HG03175 (cell line): ENCODE data around the gene ABCB11.
"Not testable (repeated sequence)": the region's sequence is repeated elsewhere in the genome, so short reads cannot be mapped to it uniquely, and the experiment has no call there.

ENCODE experiments used
- ATAC-seq: cut with Tn5 transposase; IDR thresholded peaks from one replicate; pipeline ENCODE4 v1.9.1; 2021; ENCODE audit warnings: mild to moderate bottlenecking, moderate library complexity; ENCODE audit not compliant: unreplicated experiment

ABCB11 gene

DNA sequence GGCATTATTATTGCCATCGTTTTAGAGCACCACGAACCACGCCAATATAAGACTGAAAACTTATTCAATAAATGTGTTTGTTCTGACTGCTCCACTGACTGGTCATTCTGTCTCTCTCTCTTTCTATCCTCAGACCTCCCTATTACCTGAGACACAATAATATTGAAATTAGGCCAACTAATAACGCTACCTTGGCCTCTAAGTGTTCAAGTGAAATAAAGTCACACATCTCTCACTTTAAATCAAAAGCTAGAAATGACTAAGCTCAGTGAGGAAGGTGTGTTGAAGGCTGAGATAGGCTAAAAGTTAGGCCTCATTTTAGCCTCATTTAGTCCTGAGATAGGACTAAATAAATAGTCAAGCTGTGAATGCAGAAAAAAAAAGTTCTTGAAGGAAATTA is 91.2 kb downstream of the ABCB11 start:
- ATAC-seq, result peak; percentile 59

DNA sequence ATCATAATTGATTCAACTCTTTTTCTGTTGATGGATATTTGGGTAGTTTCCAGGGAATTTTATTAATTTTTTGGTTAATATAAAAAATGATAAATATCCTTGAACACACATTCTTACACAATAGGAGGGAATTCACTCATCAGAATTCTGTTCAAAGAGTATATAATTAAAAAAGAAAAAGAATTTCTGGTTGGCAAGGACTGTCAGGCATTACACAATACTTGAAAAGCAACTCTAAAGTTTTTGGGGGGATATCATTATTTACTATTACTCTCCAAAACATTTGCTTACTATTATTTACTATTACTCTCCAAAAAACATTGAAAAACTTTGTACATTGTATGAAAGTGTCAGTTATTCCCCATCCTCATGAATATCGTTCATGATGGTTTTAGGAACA is 92.1 kb downstream of the ABCB11 start:
- no peak for ATAC-seq

DNA sequence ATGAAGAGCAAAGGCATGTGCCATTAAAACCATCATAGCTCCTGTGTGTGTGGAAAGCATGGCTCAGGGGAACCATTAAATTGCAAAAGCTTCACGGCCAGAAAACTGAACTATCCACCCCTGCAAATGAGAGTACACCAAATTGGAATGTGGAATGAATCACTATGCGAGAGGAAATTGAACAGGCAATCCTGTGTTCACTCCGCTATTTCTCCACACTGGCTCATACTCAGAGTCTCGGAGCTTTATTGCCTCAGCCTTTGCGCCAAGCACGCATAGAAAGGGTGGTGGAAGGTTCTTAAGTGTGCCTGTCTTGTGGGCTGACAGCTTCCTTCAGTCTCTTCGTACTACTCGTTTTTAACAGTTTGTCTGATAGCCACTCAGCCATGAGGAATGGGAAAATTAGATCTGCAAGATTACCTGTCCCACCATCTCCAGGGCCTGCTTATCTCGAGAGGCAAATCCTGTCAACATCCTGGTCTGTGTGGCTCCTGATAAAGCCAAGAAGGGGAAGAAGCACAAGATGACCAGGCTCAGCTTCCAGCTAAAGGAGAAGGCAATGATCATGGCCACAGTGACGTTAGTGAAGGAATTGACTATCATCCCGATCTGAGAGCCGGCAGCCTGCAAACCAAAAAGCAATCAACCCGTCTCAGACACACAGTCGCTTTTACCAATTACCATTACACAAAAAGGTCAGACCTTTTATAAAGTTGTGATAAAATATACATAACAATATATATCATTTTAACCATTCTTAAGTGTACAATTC is 95.1 kb downstream of the ABCB11 start:
- no peak for ATAC-seq

DNA sequence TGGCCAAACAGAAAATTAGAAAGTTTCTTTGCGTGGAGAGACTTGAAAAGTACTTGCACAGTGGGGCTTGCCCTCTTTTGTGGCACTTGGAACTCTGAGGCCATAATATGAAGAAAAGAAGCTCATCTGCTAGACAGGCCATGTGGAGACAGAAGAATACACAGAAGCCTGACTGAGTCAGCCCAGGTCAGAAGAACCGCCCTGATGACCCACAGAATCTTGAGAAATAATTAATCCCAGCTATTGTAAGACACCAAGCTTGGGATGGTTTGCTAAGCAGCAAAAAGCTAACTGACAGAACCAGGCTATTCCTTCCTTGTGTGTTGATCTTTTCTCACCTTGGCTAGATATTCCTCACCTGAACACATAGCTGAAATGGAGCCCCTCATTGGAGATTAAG is 96.3 kb downstream of the ABCB11 start:
- no peak for ATAC-seq

DNA sequence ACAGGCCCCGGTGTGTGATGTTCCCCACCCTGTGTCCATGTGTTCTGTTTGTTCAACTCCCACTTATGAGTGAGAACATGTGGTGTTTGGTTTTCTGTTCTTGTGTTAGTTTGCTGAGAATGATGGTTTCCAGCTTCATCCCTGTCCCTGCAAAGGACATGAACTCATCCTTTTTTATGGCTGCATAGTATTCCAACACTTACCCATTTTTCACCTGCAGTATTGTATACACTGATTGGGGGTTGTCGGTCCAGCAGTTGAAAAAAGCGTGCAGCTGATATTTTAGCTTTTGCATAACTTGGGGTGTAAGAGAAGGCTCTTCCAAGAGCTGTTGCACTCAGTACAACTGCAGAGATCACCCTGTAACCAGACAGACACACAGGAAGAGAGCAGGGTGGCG is 99.0 kb downstream of the ABCB11 start:
- not testable (repeated sequence) for ATAC-seq

DNA sequence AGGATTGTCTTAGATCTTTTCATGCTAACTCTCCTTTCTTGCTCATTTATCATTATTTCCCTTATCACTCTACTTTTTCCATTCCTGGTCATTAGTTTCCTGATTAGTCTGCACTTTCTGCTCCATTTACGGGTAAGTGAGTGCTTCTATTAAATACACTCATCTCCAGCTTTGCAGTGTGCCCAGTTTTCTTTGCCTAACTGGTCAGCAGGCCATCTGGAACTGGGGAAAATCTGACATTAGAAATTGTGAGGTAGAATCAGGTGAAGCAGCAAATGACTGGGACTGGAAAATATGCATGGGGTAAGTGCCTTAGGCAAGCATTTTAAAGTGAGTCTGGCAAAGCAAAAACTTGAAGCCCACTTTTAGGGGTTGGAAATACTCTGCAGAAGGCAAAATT is 100.9 kb downstream of the ABCB11 start:
- no peak for ATAC-seq

DNA sequence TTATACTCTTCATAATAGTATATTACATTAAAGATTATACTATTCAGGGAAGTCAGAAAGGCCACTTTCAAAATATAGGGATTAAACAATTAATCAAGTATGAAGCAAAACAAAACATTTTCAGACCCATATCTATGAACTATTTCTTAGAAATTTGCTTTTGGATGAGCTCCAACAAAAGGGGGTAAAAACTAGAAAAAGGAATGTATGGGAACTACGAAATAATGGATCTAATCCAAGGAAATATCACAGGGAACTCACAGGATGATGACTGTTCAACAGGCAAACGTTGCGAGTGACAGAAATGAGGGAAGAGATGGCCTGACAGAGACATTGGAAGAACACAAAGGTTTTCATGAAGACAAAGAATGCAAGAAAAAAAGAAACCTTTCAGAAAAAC is 102.1 kb downstream of the ABCB11 start:
- no peak for ATAC-seq

DNA sequence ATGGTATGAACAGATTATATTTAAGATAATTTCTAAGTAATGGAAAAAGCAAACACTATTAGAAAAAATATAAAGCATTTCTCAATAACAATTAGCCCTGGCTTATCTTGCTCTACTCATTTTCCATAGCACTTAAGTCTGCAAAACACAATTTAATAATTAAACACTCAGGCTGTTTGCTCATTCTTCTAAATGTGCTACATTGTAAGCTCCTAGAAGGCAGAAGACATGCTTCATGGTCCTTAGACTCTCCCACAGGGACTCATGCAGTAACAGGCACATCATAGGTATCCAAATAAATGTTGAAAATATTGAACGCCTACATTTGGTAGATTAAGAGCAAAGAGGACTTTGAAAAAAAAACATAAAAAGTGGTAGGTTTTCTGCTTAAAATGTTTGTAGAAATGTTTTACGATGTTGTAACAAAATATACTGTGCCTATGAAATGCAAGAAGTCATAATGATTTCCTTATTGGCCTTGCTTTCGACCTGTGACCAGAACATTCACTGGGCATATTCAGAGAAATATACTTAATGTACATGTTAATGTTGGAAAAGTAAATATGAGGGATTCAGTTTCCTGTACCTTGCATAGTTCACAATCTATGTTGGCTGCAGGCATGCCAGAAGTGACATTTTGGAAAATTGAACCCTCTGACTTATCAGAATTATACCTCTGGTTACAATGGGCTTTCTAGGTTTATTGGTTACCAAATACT is 102.9 kb downstream of the ABCB11 start:
- ATAC-seq, result no peak

DNA sequence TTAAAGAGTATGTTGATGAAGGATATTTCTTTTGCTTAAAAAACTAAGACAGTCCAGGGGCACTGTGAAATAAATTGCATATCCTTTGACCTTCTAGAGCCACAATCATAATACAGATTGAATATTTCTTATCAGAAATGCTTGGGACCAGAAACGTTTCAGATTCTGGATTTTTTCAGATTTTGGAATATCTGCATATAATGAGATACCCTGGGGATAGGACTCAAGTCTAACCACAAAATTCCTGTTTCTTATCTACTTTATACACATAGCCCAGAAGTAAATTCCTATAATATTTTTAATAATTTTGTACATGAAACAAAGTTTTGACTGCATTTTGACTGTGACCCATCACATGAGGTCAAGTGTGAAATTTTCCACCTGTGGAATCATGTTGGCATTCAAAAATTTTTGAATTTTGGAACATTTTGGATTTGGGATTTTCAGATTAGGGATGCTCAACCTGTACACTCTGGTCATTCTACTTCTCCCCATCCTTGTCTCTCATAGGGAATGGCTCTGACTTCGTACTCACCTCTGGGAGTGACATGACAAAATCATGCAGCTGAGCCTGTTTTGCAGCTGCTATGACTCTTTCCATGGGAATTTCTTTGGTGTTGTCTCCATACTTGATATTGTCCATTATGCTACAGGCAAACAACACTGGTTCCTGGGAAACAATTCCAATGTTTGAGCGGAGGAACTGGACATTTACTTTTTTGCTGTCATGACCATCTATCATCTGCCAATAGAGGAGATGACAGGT is 104.3 kb downstream of the ABCB11 start:
- no peak for ATAC-seq

DNA sequence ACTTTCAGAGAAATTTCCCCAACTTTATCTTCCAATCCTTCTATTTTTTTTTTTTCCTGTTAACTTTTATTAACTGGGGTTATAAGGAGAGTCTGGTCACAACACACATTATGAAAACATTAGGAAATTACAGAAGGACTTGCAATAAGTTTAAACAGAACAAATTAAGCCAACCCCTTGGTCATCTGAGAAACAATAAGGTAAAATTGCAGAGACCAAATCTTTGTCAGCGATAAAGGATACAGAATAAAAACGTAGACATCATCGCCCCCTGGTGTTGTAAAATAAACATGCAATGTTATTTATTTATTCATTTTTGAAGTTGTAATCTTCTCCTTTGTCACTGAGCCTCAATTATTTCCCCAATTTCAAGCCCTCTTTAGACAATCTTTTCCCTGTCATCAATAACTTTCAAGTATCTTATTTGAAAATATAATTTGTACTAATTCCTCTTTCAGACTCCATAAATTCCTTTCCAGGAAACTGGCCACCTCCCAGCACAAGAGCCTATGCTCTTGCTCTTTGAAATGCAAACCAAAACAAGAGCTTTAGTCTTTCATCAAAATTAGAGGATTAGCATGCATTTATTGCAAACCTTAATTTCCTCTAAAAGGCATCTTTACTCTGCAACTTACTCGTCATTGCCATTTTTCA is 110.5 kb downstream of the ABCB11 start:
- peak; percentile 47 for ATAC-seq

DNA sequence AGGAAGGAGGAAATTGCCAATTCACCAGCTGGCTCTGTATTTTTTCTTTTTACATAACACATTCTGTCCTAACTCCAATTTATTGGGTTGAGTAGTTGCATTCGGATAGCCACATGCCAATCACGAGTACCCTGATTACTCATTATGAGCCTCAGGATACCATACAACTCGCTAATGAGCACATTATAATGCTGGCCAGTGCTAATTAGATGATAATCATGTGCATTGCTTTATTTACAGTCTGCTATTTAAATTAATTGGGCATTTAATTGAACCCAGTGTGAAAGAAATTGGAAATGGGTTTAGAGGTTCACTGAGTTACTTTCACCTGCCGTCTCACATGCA is 114.8 kb downstream of the ABCB11 start:
- no peak for ATAC-seq

DNA sequence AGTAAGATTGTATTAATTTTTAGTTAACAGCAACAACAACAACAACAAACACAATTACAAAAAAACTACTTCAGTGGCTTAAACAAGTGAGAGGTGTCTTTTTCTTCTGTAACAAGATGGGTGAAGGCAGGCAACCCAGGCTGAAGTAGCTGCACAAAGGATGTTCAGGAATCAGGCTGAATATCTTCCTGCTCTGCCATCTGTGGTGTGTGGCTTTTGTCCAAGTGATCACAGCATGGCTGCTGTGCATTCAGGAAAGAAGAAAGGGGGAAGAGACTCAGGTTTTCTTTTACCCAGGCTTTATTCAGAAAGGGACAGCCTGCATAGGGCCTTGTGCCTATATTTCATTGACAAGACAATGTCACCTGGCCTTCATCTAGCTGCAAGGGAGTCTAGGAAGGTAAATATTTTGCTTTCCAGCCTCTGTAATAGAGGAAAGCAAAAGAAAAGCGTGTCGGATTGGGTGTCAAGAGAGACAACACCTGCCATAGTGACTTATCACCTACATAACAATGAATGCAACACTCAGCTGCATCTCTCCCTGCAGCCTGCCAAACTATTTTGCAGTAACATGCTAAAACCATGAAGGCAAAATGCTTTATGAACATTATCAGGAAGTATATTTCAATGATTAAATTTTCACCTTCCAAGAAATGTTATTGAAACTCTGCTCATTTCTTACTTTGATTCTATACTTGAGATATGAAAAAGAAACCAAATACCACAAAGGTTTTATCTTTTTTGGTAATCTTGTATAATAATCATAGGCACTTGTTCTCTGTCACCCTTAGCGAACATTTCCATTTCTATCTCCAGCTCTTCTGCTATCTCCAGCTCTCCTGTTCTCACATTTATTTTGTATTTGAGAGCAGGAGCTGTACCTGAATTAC is 115.4 kb downstream of the ABCB11 start:
- no peak for ATAC-seq

DNA sequence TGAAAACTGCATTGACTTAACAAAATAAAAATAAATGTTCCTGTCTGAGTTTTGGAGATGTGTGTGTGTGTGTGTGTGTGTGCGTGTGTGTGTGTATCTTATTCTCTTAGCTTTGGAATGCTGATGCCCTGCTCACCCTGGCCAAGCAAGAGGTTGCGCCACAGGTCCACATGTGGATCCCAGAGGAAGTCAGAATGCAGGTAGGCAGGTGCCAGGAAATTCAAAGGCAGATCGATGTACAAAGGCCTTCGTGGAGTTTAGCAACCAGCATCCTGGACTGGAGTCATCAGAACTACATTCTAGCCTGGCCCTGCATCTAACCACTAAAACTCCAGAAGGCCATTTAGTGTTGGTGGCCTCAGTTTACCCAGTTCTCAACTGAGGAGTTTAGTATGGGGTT is 117.6 kb downstream of the ABCB11 start:
- no peak for ATAC-seq

DNA sequence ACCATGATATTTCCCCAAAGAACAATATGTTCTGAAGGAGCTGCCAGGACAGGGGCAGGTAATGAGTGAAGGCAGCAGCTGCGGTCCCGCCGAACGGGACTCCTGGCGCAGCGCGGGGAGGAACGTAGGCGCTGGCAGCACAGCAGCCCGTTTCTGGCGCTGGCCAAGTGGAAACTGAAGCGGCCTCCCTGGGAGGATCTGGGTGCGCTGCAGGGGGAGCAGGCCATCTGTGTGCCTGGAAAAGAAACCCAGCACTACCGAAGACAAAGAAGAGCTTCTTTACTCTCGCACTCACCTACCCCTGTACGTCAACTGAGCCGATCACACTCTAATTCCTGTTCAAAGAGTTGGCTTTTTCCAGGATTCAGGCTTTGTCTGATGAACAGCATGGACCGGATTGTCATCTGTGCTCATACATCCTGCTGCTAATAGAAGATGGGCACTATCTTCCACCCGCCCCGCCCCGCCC is 118.2 kb downstream of the ABCB11 start:
- no peak for ATAC-seq

DNA sequence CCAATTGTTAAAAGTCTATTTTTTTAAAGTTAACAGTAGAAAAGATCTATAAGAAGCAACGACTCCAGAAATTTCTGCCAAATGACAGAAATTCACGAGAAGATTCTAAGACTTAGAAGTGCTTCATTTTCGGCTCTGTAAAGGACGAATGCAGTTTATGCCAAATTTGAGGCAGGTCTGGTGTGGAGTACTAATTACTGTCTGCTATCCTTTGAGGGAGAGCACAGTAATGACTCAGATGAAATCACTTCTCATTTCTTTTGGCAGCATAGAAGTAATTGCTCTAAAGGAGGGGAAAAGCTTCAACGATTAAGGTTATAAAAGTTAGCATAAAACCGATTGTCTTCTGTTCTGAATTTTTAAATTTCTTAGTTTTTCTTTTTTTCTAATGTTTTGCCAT is 118.7 kb downstream of the ABCB11 start:
- no peak for ATAC-seq

DNA sequence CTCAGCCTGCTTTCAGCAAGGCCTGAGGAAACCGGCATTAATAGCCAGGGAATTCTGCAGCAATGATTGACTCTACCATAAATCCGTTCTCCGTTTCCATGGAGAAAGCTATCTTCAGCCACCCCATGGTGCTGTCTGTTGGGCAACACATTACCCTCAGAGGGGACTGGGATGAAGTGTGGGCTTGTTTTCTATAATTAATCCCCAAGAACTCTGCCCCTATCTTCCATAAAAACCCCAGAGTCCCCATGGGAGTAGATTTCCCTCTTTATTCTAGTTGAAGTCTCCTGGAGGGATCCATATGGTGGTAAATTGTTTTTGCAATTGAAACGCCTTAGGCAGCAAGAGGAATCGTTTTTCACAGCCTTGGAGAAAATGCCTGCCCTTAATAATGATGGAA is 120.8 kb downstream of the ABCB11 start:
- ATAC-seq, result no peak

DNA sequence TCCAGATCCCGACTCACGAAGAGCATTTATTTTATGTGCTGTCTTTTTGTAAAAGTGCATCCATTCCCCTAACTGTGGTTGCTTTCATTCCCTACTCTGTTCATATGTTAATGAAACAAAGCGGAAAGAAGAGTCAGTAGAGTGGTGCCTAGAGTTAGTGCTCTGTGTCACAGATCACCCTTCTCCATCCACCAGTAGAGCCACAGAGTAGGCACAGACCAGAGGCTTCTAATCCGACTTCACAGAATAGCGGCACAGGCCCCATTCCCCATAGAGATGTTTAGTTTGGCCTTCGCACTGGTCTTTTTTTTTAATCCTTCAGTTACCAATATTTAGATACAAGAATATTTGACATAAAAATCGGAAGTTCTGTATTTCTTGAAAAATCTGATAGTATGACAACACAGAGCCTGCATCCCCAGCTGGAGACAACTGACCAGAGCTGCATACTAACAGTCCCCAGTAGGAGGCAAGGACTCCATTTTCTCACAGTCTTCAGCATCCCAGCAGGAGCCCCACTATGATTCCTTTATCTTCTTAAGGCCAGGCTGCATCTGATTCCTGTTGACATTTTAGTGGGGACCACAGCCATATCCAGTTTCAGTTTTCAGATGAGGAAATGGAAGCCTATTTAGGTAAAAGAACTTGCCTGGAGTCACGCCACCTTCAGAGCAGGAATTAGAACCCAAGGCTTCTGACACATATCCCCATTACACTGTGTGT is 123.0 kb downstream of the ABCB11 start:
- ATAC-seq, result no peak

DNA sequence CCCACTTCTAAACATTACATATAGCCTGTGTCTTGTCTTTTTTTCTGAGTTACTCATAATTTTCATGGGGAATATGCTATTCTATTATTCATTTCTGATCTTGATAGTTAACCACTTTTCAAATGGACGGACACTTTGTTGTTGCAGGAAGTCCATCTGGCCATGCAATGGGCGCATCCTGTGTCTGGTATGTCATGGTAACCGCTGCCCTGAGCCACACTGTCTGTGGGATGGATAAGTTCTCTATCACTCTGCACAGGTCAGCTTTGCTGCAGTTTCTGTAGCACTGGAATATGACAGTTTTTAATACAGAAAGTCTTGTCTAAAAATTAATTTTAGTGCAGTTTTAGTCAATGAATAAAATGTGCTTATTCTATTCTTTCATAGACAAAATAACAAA is 126.8 kb downstream of the ABCB11 start:
- ATAC-seq, result no peak

DNA sequence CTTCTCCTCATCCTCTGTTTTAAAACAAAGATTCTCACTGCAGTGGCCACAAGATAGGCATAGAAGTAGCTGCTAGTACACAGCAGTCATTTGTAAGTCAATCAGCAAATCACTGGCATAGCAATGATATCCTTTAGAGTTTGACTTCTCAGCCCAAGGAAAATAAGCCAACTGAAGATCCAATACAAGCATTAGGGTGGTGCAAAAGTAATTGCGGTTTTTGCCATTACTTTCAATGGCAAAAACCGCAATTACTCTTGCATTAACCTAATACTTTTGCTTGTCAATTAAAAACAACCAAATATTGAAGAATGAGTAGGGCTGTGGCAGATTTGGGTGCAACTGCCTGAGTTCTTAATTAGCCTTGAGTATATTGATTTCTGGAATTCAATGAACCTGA is 127.2 kb downstream of the ABCB11 start:
- ATAC-seq, result no peak

DNA sequence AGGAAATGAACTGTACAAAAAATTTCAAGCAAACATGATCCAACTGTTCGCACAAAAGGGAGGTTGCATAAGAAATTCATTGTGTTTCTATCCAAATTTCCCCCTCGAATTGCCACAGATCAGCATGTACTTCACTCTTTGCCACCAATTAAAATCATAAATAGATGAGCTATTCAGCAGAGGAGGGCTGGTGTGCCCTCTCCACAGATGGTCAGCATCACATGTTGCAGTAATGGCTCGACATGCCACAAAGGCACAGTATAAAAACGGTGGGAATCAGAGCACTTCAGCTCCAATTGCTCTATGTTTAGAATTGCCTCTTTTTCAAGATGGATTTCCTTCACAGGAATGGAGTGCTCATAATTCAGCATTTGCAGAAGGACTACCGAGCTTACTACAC is 130.1 kb downstream of the ABCB11 start, which contains the start of gene G6PC2:
TSS of gene G6PC2 (plus strand) at position 289 of the 400 bp plus-strand sequence. CDS start at position 330, 41 bp downstream.
- no peak for ATAC-seq
